Activated CD4-positive, alpha-beta T cell treated with anti-CD3 and anti-CD28 coated beads for 24 hours (primary cell): ENCODE measurements around the gene HES4.
A peak's percentile ranks its signal among the peaks of the same experiment; 100 is the strongest.
"Not testable (repeated sequence)": the region's sequence is repeated elsewhere in the genome, so short reads cannot be mapped to it uniquely, and the experiment has no call there.

Experiments used
- DNase-seq, 2 donors: peaks; one replicate each; pipeline ENCODE4 v3.0.0-alpha.2; 2020; ENCODE audit warnings: low read depth in 2 of 2

HES4 gene

GRCh38 chr1:997993-998744 lies 1.7 kb downstream of the HES4 start:
- no peak for DNase-seq

GRCh38 chr1:997713-997992 lies 2.2 kb downstream of the HES4 start:
- DNase-seq: no peak

- DNase-seq: no peak
Observed at GRCh38 chr1:996851-997712, 2.8 kb downstream of the HES4 start.

- DNase-seq: no peak
Observed at GRCh38 chr1:995665-996633, 3.9 kb downstream of the HES4 start.

GRCh38 chr1:994546-994945 lies 5.4 kb downstream of the HES4 start:
- DNase-seq: not testable (repeated sequence)

GRCh38 chr1:993379-993995 lies 6.4 kb downstream of the HES4 start:
- no peak for DNase-seq

- no peak for DNase-seq
Observed at GRCh38 chr1:992362-992761, 7.5 kb downstream of the HES4 start.

- no peak for DNase-seq
Observed at GRCh38 chr1:991895-992294, 8.0 kb downstream of the HES4 start.

- DNase-seq: not testable (repeated sequence)
Observed at GRCh38 chr1:991275-991674, 8.6 kb downstream of the HES4 start.

GRCh38 chr1:988061-988460 lies 11.8 kb downstream of the HES4 start:
- not testable (repeated sequence) for DNase-seq

GRCh38 chr1:985126-985525 lies 14.8 kb downstream of the HES4 start:
- DNase-seq: no peak

GRCh38 chr1:984476-984814 lies 15.5 kb downstream of the HES4 start:
- no peak for DNase-seq

- peak; percentile 53 to 55 for DNase-seq
Observed at GRCh38 chr1:983798-984475, 16.0 kb downstream of the HES4 start.

- DNase-seq: no peak
Observed at GRCh38 chr1:982765-983436, 17.0 kb downstream of the HES4 start.

GRCh38 chr1:981955-982558 lies 17.8 kb downstream of the HES4 start, which contains the start of gene PERM1:
Gene PERM1, minus strand, starts transcription at chr1:982093. Its CDS starts 1,064 bp downstream, at chr1:981029.
- no peak for DNase-seq

- no peak for DNase-seq
Observed at GRCh38 chr1:981491-981954, 18.4 kb downstream of the HES4 start.

GRCh38 chr1:980602-981395 lies 19.1 kb downstream of the HES4 start:
- DNase-seq: no peak

- DNase-seq: no peak
Observed at GRCh38 chr1:980137-980571, 19.7 kb downstream of the HES4 start.

GRCh38 chr1:979744-980072 lies 20.2 kb downstream of the HES4 start:
- DNase-seq: no peak
